HG03521 (cell line): ENCODE measurements around the gene WDR20.
A peak's percentile ranks its signal among the peaks of the same experiment; 100 is the strongest.

Source experiments
- ATAC-seq: cut with Tn5 transposase; IDR thresholded peaks from one replicate; pipeline ENCODE4 v1.9.1; 2021; ENCODE audit warnings: mild to moderate bottlenecking, moderate library complexity; ENCODE audit not compliant: unreplicated experiment

Gene WDR20

DNA sequence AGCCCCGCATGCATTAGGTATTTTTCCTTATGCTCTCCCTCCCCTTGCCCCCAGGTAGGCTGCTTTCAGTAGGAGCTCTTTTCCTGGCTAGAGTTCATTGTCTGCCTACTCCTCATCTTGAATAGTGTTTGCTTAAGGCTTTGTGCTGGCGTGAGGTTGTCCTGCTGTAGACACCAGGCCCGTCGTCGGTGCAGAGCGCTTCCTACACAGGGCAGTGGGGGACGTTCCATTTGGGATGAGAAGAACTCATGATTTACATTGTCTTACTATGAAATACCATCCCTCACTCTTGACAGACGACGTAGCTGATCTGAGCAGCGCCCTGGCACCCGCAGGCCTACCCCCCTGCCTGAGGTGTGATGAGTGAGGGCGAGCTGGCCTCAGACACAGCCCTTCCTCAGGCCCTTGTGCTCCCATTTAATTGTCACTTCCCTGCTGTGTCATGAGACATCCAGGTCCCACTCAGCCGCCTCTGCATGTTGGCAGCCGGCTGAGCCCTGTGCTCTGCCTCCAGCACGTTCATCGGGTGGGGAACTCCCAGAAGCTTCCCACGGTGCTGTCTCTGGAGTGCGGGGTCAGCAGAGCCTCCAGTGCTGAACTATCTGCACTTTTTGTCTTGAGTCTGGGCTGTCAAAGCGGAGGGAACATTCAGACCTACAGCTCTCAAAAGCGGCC, 76.0 kb downstream of the WDR20 start:
- no peak for ATAC-seq

DNA sequence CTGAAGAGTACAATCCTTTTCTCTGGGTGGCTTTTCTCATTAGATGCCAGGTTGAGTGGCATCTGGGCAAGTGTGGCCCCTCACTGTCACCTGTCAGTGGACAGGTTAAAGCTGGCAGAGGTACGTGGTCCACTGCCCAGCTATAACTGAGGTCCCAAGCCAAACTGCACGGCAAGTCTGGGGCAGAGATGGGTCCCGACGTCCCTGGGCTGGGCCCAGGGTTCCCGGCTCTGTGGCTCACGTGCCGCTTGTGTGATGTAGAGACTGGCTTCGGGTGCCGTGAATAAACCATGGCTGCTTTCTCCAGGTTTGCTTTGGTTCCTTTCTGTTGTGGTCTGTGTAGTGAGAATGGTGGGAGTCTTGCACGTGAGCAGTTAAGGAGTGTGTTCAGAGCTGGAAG, 77.7 kb downstream of the WDR20 start:
- no peak for ATAC-seq

DNA sequence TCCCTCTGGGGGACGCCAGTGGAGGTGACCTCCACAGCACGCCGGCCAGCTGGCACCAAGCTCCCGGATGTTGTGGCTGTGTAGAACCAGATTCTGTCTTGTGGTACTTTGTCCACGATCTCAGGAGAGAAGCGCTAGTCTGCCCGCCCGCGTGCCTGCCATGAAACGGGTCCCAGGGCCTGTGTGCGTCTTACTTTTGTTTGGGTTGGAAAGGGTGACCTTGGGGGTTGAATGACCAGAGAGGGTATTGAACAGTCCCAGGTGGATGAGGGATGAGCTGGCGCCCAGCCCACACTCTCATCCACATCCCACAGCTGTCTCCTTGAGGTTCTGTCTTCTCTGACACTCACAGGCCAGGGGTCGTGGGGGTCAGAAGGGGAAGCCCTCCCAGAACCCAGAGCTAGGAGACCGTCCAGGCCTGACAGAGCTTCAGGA, 78.3 kb downstream of the WDR20 start:
- no peak for ATAC-seq

DNA sequence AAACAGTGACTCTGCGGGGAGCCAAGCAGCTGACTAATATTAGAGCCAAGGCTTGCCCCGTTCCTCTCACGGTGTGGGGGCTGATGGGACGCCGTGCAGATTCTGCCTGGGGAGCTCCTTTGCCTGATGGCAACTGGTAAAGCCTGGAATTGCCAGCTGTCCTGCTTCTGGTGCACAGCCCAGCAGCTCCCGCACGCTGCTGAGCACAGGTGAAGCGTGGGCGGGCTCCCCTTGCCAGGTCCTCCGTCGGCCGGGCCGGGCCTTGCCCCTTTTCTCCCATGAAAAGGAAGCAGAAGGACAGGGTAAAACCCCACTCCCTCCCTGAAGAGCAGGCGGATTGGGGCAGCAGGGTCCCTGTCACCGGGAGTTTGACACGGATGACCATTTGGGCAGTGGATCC, 79.0 kb downstream of the WDR20 start:
- no peak for ATAC-seq

DNA sequence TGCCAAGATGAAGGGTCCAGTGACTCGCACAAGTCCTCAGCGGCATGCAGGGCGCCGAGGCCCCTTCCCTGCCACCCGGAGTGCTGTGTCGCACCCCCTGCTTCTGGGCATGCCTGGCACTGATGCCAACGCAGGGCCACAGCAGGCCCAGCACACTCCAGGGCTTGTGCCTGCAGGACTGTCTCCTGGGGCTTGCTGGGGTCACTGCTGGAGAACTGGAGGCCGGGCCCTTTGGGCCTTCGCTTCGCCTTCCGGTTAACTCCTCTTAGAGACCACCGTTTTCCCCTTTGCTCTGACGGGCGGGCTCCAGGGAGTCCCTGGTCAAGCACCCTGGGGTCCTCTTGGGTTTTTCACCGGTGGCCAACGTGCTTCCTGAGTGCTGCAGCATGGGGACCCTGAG, 79.6 kb downstream of the WDR20 start:
- no peak for ATAC-seq

DNA sequence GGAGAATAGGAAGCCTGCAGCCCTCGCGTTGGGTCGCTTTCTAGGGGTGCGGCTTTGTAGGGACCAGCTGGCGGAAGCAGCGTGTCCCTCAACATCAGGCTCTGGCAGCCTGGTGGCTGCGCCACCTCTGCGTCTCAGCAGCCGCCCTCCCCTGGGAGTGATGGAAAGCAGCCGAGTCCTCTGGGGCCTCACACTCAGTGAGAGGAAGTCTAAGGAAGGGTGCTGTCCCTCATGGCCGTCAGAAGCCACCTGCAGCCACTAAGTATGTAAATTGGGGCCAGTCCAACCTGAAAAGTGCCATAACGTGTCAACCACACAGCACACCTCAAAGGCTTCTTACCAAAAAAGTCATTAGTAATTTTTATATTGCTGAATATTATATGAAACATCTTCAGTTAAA, 80.3 kb downstream of the WDR20 start:
- ATAC-seq: peak; percentile 76

DNA sequence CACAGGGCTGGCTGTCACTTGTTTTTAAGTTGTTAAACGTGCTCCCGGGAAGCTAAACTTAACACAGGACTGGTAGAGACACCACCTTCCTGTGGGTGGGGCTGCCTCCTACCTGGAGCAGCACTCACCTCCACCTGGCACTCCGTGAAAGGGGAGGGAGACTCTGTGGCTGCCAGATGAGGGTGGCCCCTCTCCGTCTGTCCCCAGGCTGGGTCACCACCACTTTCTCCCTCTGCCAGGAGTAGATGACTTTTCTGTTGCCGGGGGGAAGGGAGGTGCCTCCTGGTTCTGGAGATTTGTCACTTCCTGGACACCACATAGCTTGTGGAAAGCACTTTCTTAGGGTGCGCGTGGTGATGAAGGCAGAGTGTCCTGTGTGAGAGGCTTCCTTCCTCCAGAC, 81.3 kb downstream of the WDR20 start:
- ATAC-seq: no peak

DNA sequence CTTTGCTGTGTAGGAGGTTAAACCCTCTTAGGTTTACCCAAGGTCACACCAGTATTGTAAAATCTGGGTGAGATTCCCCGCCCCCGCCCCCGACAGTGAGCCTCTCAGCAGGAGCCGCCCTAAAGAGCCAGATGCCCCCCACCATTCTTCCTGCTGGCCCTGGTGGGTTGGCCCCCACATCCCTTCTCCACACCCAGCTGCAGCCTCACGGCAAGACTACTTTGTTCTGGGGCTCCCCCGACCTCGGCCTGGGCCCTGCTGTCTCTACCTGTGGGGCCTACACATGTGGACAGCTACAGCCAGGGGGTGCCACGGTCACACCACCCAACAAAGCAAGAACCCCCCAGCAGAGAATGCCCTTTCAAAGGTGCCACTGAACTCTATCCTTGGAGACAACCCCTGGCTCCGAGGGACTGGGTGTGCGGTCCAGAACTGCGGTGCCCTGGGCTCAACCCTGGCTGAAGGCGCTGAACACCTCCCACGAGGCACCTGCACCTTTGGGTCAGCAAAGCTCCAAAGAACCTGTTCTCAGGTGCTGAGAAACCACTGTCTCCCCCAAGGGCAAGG, 82.4 kb downstream of the WDR20 start:
- no peak for ATAC-seq

DNA sequence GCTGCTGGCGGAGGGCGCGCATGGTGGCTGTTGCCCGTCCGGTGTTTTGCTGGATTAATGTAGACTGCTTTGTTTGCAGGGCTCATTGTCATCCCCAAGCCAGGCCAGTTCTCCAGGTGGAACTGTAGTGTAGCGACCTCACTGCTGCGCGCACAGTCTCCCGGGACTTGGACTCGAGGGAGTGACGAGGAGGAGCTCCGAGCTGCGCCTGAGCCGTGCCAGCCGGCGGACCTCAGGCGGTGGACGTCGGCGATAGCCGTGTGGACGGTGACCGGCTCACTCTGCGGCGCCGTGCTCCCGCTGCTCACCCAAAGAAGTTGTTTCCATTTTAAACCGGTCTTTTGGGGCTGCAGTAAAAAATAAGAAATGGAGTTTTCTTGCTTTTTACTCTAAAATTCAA, 83.1 kb downstream of the WDR20 start:
- ATAC-seq: no peak

DNA sequence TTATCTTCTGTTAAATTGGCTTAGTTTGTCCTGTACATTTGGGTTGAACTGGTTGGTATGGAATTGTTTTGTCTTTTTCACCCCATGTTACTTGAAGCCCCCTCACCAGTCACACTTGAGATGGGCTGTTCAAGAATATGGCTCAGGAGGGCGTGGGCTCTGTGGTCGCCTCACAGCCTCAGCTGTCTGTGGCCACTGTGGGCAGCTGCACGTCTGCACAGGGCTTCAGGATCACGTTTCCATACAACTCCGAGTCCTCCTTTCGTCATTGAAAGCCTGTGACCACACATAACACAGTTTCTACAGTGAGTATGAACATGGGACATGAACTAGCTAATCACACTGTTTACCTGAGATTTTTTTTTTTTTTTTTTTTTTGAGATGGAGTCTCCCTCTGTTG, 84.0 kb downstream of the WDR20 start:
- ATAC-seq: no peak

DNA sequence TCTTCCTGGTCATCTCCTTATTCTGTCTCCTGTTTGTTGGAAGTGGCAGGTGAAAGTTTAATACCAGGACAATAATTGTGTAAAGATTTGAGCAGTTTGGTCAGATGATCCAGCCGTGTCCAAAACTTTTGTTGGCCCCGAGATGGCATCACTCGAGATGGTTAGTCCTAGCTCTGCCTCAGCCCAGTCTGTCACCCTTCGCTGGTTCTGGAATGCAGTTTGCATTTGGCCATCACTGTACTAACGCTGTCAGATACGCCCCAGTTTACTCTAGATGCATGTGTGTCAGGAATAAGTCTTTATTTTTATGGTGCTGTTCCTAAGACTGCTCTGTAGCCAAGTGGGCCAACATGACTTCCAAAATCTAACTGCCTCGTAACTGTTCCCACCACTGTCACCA, 85.7 kb downstream of the WDR20 start:
- no peak for ATAC-seq

DNA sequence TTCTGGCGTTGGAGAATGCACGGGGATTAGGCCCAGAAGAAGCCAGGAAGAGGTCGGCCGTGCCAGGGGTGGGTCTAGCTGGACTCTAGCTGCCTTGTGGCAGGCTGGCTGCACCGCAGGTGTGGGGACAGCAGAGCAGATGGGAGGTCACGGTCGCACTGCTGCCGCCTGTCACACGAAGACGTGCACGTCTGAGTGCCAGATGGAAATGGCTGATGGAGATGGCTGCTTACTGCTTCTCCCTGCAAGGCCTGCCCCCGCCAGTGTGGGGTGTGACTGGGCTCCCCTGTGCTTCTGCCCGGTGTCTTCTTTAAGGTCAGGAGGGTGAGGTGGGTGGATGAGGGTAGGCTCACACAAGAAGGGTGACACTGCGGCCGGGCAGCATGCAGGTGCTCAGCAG, 86.2 kb downstream of the WDR20 start:
- ATAC-seq: no peak

DNA sequence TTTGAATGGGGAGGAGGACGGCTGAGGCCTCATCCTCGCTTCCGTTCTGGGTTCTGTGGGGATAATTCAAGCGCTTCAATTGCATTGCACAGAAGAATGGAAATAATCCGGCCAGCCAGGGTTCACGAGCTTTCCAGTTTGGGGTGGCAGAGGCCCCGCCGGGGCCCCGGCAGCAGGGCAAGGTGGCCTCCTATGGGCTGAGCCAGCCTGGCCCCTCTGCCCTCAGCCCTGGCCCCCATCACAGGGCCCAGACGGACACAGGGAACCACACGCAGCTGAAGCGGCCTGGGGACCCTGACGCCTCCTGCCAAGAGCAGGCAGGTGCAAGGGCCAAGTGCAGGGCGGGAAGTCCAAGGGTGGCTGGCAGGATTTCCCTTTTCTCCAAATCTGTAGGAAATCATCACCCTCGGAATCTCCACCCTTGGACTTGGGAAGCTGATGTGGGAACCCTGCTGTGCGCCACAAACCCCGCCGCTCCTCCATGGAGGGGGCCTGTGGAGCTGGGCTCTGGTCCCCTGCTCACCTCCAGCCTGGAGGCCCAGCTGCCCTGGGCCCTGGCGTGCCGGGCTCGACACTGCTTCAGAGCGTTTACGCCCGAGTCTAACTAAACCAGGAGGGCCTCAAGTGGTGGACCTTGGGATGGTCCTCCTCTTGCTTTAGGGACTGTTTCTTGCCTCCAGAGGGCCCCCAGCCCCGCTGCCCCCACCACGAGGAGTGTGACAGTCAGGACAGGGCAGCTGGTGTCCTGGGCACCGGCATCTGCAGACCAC, 86.8 kb downstream of the WDR20 start:
- no peak for ATAC-seq

DNA sequence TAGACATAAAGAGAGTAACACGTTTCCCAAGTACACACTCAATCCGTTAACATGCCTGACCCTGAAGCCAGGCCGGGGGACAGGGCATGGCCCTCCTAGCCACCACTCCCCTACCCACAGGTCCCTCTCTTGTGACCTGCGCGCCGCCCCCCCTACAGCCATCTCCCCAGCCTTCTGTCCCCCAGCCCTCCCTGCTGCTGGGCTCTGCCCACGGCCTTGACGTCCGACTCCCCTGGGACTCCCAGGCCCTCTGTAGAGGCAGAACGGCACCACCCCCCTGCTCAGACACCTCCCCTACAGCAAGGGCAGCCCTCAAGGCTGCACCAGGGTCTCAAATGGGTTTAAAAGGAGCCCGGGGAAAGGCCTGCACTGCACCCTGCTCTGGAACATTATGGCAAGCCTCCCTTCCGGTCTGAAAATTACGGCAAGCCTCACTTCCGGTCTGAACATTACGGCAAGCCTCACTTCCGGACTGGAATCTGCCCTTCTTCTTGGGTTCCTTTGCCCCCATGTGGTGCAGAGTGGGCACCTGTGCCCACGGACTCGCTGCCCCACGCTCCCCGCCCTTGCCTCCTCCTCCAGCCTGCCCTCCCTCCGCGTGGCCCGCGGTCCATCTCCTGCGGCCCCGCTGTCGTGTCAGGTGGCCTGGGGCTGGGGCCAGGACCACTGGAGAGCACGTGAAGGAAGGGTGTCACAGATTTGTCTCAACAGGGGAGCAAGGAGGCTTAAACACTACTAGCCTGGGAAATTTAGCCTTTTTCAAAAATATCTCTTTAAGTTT, 87.7 kb downstream of the WDR20 start:
- ATAC-seq: no peak

DNA sequence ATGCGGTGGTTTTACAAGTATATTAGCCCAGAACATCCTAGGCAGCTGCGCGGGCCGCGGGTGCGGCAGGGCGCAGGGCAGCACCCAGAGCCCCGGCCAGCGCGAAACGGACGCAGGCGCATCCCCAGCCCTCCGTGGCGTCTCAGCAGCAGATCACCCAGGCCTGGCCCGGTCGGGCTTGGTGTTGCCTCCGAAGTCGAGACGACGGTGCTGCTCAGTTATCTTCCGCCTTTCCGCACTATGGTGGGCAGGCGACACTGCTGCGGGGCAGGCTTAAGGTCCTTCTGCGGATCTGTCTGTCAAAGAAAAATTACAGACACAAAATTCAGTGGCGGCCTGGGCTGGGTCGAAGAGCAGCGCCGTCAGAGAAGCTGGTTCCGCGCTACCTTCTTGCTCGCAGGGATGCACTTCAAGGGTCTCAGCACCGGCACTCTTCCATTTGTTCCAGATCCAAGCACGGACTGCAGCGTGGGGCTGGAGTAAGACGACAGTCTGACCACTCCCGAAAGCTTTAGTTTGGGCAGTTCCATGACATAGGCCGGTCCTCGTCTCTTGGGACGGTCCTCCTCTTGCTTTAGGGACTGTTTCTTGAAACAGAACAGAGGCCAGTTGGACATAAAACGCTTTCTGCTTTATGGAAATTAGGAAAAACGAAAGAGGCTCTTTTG, 89.5 kb downstream of the WDR20 start:
- ATAC-seq: no peak

DNA sequence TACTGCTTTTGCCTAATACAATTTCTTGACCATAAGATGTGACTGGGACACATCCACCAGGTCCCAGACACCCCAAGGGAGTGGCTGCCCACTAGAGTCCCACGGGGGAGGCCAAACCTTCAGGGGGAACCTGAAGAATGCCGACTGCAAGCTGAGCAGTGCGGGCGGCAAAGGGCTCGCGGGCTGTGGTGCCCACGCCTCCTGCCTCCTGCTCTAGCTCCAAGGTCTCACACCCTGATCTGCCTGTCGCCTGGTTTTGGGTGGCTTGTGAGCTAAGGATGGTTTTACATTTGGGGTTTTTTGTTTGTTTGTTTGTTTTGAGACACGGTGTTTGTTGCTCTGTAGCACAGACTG, 90.0 kb downstream of the WDR20 start:
- ATAC-seq: no peak

DNA sequence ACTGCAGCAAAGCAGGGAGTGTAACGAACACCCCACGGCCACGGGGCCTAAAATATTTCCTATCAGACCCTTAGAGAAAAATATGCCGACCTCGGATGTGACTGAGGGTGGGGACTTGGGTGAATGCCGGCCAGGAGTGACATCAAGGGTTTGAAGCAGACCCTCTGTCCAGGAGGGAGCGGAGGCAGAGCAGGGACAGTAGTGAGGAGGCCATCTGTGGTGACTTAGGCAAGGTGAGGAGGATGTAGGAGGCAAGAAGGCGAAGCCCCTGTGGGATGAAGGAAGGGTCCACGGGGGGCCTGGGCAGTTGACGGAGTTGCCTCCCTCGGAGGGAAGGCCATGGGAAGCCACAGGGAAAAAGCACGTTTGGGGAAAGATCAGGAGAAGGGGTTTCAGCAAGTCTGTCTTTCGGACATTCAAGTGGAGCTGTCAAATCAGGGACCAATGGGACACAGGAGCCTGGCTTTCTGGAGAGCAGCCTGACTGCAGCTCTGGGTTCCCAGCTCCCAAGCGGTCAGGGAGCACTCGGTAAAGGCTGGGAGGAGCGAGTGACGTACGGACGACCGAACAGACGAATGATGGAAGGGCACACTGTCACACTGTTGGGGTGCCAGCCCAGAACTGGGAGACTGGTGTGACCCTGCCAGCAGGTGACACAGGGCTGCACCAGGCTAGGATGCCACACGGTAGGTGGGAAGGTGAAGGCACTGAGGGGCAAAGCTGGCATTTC, 90.9 kb downstream of the WDR20 start:
- ATAC-seq: no peak

DNA sequence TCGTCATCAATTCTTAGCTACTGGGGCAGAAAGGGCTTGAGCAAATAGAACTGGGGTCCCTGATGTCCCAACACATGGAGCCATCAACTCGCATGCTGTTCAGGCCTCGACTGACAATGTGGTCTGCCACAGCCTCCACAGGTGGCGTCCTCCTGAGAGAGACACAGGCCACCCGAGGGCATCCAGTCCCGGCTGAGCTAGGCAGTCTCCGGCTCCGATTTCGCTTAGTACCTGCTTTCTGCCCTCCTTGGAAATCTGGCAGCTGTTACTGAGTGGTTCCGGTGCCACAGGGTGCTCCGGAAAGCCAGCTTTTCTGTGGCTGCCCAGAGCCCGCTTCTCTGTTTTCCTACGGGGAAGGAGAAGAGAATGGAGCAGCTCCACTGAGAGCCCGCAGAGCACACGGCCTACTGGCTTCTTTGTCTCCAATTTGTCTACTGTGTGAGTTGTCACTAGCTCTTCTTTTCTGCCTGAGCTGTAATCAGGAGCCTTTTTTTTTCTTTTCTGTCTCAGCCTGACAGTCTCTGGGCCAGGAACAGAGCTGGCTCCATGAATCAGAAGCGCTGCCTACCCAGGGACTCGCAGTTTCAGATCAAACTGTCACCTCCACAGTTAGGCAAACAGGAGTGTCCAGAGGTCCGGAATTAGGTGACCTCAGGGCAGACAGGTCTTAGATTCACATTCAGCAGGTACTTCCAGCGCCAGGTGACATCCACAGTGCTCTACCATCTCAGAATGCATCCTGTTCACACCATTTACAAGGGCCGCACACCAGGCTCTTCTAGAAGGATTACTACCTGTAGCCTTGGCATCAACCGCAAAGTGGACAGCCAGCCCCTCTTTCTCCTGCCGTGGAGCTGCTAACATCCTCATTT, 92.0 kb downstream of the WDR20 start:
- ATAC-seq: no peak

DNA sequence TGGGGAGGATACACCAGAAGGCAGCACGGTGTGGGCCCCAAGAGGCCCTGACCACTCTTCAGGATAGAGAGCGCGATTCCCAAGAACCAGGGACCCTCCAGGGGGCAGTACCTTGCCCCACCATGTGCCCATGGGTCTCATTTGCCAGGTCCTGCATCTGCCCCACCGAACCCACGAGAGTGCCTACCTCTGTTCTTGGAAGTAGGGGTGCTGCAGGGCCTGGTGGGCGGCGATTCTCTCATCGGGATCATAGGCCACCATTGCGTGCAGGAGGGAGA, 92.6 kb downstream of the WDR20 start:
- no peak for ATAC-seq

DNA sequence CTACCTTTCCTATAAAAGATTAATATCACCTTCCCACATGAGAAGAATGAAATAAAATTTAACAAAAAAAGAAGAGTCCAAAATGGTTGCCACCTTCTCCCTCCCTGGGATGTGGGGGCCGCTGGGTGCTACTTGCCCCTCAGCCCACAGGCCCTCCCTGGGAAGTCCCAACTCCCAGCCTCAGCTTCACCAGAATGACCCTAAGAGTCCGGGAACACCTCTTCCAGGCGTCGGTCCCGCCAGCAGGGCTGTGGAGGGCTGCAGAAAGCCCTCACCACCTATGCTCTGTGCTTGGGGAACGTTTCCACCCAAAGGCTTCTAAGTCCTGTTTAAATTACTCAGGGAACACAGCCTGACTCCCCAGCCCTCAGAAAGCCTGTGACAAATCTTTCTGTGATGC, 93.4 kb downstream of the WDR20 start:
- no peak for ATAC-seq
